Suprapubic skin (tissue), 4 donors: ENCODE measurements around the gene KAZN. TPM values are rescaled to one million over a fixed set of nuclear protein-coding genes. Genes with fewer than 3 reads are reported as not detected.
"Not testable (repeated sequence)": the region's sequence is repeated elsewhere in the genome, so short reads cannot be mapped to it uniquely, and the experiment has no call there.

Experiments
- DNase-seq, 2 donors: peaks; one replicate each; pipeline ENCODE4 v3.0.0-alpha.2; 2019; ENCODE audit warnings: low spot score in 2 of 2
- H3K27ac ChIP-seq: fragments of 200-600 bp; sonication (generic); one replicate; pipeline ENCODE4 v1.5.1; 2019
- H3K27me3 ChIP-seq: fragments of 200-600 bp; sonication (generic); one replicate; pipeline ENCODE4 v1.5.1; 2019
- H3K36me3 ChIP-seq: fragments of 200-600 bp; sonication (generic); one replicate; pipeline ENCODE4 v1.5.1; 2019
- H3K4me1 ChIP-seq: fragments of 200-600 bp; sonication (generic); one replicate; pipeline ENCODE4 v1.5.1; 2019
- H3K4me3 ChIP-seq: fragments of 200-600 bp; sonication (generic); one replicate; pipeline ENCODE4 v1.5.1; 2019; ENCODE audit warnings: mild to moderate bottlenecking
- H3K9me3 ChIP-seq: fragments of 200-600 bp; sonication (generic); one replicate; pipeline ENCODE4 v1.5.1; 2019
- CTCF ChIP-seq, 2 donors: fragments of 200-600 bp in 1 of 2; fragments of 450-650 bp in 1 of 2; sonication (generic) in 1 of 2; IDR thresholded peaks; one replicate each; pipeline ENCODE4 v1.5.1; 2016 to 2019; ENCODE audit warnings: antibody characterized with exemption in 2 of 2, mild to moderate bottlenecking in 1 of 2, moderate library complexity in 1 of 2
- EP300 ChIP-seq: sonication (generic); formaldehyde crosslinking; IDR thresholded peaks from one replicate; pipeline ENCODE4 v1.6.1; 2017; ENCODE audit warnings: antibody characterized with exemption
- POLR2A ChIP-seq, 2 donors: fragments of 450-650 bp; IDR thresholded peaks; one replicate each; pipeline ENCODE4 v1.6.1; 2017; ENCODE audit warnings: antibody characterized with exemption in 2 of 2, mild to moderate bottlenecking in 2 of 2, moderate library complexity in 2 of 2
- POLR2AphosphoS5 ChIP-seq, 3 donors: sonication (generic); formaldehyde crosslinking; IDR thresholded peaks; one replicate each; pipeline ENCODE4 v1.6.1; 2017; ENCODE audit warnings: antibody characterized with exemption in 3 of 3
- WGBS: methylation state at CpG from one replicate; pipeline ENCODE4 v1.1.5; 2018; 5-methylcytosine and 5-hydroxymethylcytosine counted together
- total RNA-seq, 4 donors: library from RNA; depleted of rRNA; stranded (reverse); fragments of >200 nt; gene quantifications; one replicate each; pipeline ENCODE4 v1.1.0, GENCODE V29; 2016

KAZN gene
- total RNA-seq, 4 donors from 2014 or later = 29.2 to 37.5 (median 31.7) TPM

- WGBS = 96% methylated on average over 3 of the region's 3 CpGs
- DNase-seq = no peak
- peaks cover 16% of the 10 kb centered on the region for H3K4me1 ChIP-seq
- no peaks in the 10 kb centered on the region for H3K27me3 ChIP-seq
- H3K4me3 ChIP-seq = no peak overlapping the region
- H3K9me3 ChIP-seq = no peaks in the 10 kb centered on the region
- H3K27ac ChIP-seq = no peak overlapping the region
- TF ChIP-seq POLR2AphosphoS5 (IDR thresholded peaks at IDR 0.05) (no peak), POLR2A (IDR thresholded peaks at IDR 0.05) (no peak), CTCF (IDR thresholded peaks at IDR 0.05) (no peak), EP300 (no peak)
- H3K36me3 ChIP-seq = peaks cover 35% of the 10 kb centered on the region
Observed at GRCh38 chr1:14961661-14962267, 363.3 kb downstream of the KAZN start.

- Histone ChIP-seq H3K9me3 (no peaks in the 10 kb centered on the region), H3K27me3 (no peaks in the 10 kb centered on the region), H3K4me1 (peaks cover 10% of the 10 kb centered on the region), H3K4me3 (no peak overlapping the region), H3K27ac (no peak overlapping the region), H3K36me3 (peaks cover 35% of the 10 kb centered on the region)
- no peak for TF ChIP-seq CTCF (IDR thresholded peaks at IDR 0.05)
- TF ChIP-seq EP300 = no peak
- TF ChIP-seq POLR2AphosphoS5 (IDR thresholded peaks at IDR 0.05) = no peak
- no peak for TF ChIP-seq POLR2A (IDR thresholded peaks at IDR 0.05)
- DNase-seq = no peak
- WGBS = 95% methylated on average over 4 of the region's 7 CpGs
Observed at GRCh38 chr1:14962407-14962806, 363.9 kb downstream of the KAZN start.

- H3K4me1 ChIP-seq = peaks cover 22% of the 10 kb centered on the region
- H3K9me3 ChIP-seq, DNase-seq, H3K27me3 ChIP-seq, H3K4me3 ChIP-seq: not testable (repeated sequence)
- H3K27ac ChIP-seq = peak overlapping the region; percentile 1
- 72% methylated on average over 10 of the region's 10 CpGs for WGBS
- H3K36me3 ChIP-seq = peaks cover 35% of the 10 kb centered on the region
Observed at GRCh38 chr1:14963791-14964710, 365.6 kb downstream of the KAZN start.

- Histone ChIP-seq H3K27me3 (no peaks in the 10 kb centered on the region), H3K9me3 (no peaks in the 10 kb centered on the region), H3K36me3 (peaks cover 35% of the 10 kb centered on the region), H3K4me3 (no peak overlapping the region), H3K4me1 (peaks cover 28% of the 10 kb centered on the region), H3K27ac (peak overlapping the region; percentile 1)
- DNase-seq = no peak
- 60% methylated on average over 4 of the region's 4 CpGs for WGBS
- TF ChIP-seq POLR2AphosphoS5 (IDR thresholded peaks at IDR 0.05) = no peak
- TF ChIP-seq POLR2A (IDR thresholded peaks at IDR 0.05) = no peak
- TF ChIP-seq EP300 = no peak
- TF ChIP-seq CTCF (IDR thresholded peaks at IDR 0.05) = no peak
Observed at GRCh38 chr1:14964711-14965055, 366.2 kb downstream of the KAZN start.

GRCh38 chr1:14968251-14968851 lies 369.9 kb downstream of the KAZN start:
- 58% methylated on average over 11 of the region's 15 CpGs for WGBS
- TF ChIP-seq POLR2AphosphoS5 (IDR thresholded peaks at IDR 0.05) (peak in 2 of 3 donors; percentile 12 to 62), POLR2A (IDR thresholded peaks at IDR 0.05) (no peak)
- DNase-seq = peak; percentile 88 to 91
- H3K4me3 ChIP-seq = no peak overlapping the region
- H3K27ac ChIP-seq = peak overlapping the region; percentile 75
- H3K36me3 ChIP-seq = peaks cover 7% of the 10 kb centered on the region
- H3K4me1 ChIP-seq = peaks cover 38% of the 10 kb centered on the region
- no peaks in the 10 kb centered on the region for H3K9me3 ChIP-seq
- no peaks in the 10 kb centered on the region for H3K27me3 ChIP-seq

- H3K27me3 ChIP-seq = no peaks in the 10 kb centered on the region
- H3K27ac ChIP-seq = peak overlapping the region; percentile 75
- DNase-seq = no peak
- WGBS = 77% methylated on average over 4 of the region's 7 CpGs
- H3K4me3 ChIP-seq = no peak overlapping the region
- peaks cover under 1% of the 10 kb centered on the region for H3K36me3 ChIP-seq
- TF ChIP-seq CTCF (IDR thresholded peaks at IDR 0.05) (no peak), POLR2A (IDR thresholded peaks at IDR 0.05) (no peak), POLR2AphosphoS5 (IDR thresholded peaks at IDR 0.05) (no peak), EP300 (no peak)
- no peaks in the 10 kb centered on the region for H3K9me3 ChIP-seq
- peaks cover 37% of the 10 kb centered on the region for H3K4me1 ChIP-seq
Observed at GRCh38 chr1:14969006-14969405, 370.5 kb downstream of the KAZN start.
